Rectal smooth muscle tissue (tissue), 1 donor: ENCODE data around the gene GPR39.

Source experiments
- H3K27ac ChIP-seq: one replicate; pipeline ENCODE4 v1.7.0; 2013; ENCODE audit warnings: low read depth, low read length, inconsistent platforms
- H3K27me3 ChIP-seq: one replicate; pipeline ENCODE4 v1.7.0; 2013; ENCODE audit warnings: low read length; ENCODE audit not compliant: control insufficient read depth, insufficient read depth
- H3K36me3 ChIP-seq: one replicate; pipeline ENCODE4 v1.7.0; 2013; ENCODE audit warnings: low read length; ENCODE audit not compliant: control insufficient read depth, insufficient read depth
- H3K4me1 ChIP-seq: one replicate; pipeline ENCODE4 v1.7.0; 2013; ENCODE audit warnings: low read length; ENCODE audit not compliant: control insufficient read depth, insufficient read depth
- H3K4me3 ChIP-seq: one replicate; pipeline ENCODE4 v1.7.0; 2013; ENCODE audit warnings: low read length
- H3K9ac ChIP-seq: one replicate; pipeline ENCODE4 v1.7.0; 2013; ENCODE audit warnings: low read length

The GPR39 gene

GRCh38 chr2:132415915-132416722 is 486 bp upstream of the GPR39 start:
- Histone ChIP-seq H3K27ac (peak overlapping the region; percentile 14), H3K4me1 (peaks cover 4% of the 10 kb centered on the region), H3K4me3 (peak overlapping the region; percentile 71), H3K9ac (peak overlapping the region; percentile 29), H3K27me3 (no peaks in the 10 kb centered on the region), H3K36me3 (no peaks in the 10 kb centered on the region)

- H3K4me3 ChIP-seq, result peak overlapping the region; percentile 71
- H3K27me3 ChIP-seq, result no peaks in the 10 kb centered on the region
- H3K4me1 ChIP-seq, result peaks cover 4% of the 10 kb centered on the region
- no peak overlapping the region for H3K27ac ChIP-seq
- no peaks in the 10 kb centered on the region for H3K36me3 ChIP-seq
- no peak overlapping the region for H3K9ac ChIP-seq
These were observed 928 bp downstream of the GPR39 start for GRCh38 chr2:132417430-132418035.

GRCh38 chr2:132419235-132419634 is 2.6 kb downstream of the GPR39 start:
- H3K4me3 ChIP-seq, result no peak overlapping the region
- peaks cover 4% of the 10 kb centered on the region for H3K4me1 ChIP-seq
- H3K36me3 ChIP-seq, result no peaks in the 10 kb centered on the region
- no peak overlapping the region for H3K27ac ChIP-seq
- H3K27me3 ChIP-seq, result no peaks in the 10 kb centered on the region
- no peak overlapping the region for H3K9ac ChIP-seq

GRCh38 chr2:132419941-132420340 is 3.3 kb downstream of the GPR39 start:
- Histone ChIP-seq H3K36me3 (no peaks in the 10 kb centered on the region), H3K4me3 (no peak overlapping the region), H3K4me1 (peaks cover 4% of the 10 kb centered on the region), H3K9ac (no peak overlapping the region), H3K27me3 (no peaks in the 10 kb centered on the region), H3K27ac (no peak overlapping the region)

GRCh38 chr2:132420816-132421805 is 4.5 kb downstream of the GPR39 start:
- no peaks in the 10 kb centered on the region for H3K36me3 ChIP-seq
- H3K27ac ChIP-seq, result no peak overlapping the region
- H3K4me1 ChIP-seq, result no peaks in the 10 kb centered on the region
- no peaks in the 10 kb centered on the region for H3K27me3 ChIP-seq
- no peak overlapping the region for H3K9ac ChIP-seq
- H3K4me3 ChIP-seq, result no peak overlapping the region

- Histone ChIP-seq H3K4me1 (no peaks in the 10 kb centered on the region), H3K36me3 (no peaks in the 10 kb centered on the region), H3K27me3 (no peaks in the 10 kb centered on the region), H3K9ac (no peak overlapping the region), H3K4me3 (no peak overlapping the region), H3K27ac (no peak overlapping the region)
These were observed 6.1 kb downstream of the GPR39 start for GRCh38 chr2:132422736-132423135.

GRCh38 chr2:132424526-132425121 is 8.0 kb downstream of the GPR39 start:
- Histone ChIP-seq H3K36me3 (no peaks in the 10 kb centered on the region), H3K27ac (no peak overlapping the region), H3K27me3 (no peaks in the 10 kb centered on the region), H3K4me1 (no peaks in the 10 kb centered on the region), H3K4me3 (no peak overlapping the region), H3K9ac (no peak overlapping the region)

- no peaks in the 10 kb centered on the region for H3K27me3 ChIP-seq
- no peak overlapping the region for H3K9ac ChIP-seq
- no peak overlapping the region for H3K27ac ChIP-seq
- H3K4me1 ChIP-seq, result no peaks in the 10 kb centered on the region
- no peaks in the 10 kb centered on the region for H3K36me3 ChIP-seq
- H3K4me3 ChIP-seq, result no peak overlapping the region
These were observed 9.4 kb downstream of the GPR39 start for GRCh38 chr2:132426033-132426432.

GRCh38 chr2:132426656-132427055 is 10.1 kb downstream of the GPR39 start:
- Histone ChIP-seq H3K9ac (no peak overlapping the region), H3K27me3 (no peaks in the 10 kb centered on the region), H3K4me1 (no peaks in the 10 kb centered on the region), H3K27ac (no peak overlapping the region), H3K4me3 (no peak overlapping the region), H3K36me3 (no peaks in the 10 kb centered on the region)

- H3K36me3 ChIP-seq, result no peaks in the 10 kb centered on the region
- no peak overlapping the region for H3K9ac ChIP-seq
- H3K4me1 ChIP-seq, result no peaks in the 10 kb centered on the region
- no peaks in the 10 kb centered on the region for H3K27me3 ChIP-seq
- no peak overlapping the region for H3K4me3 ChIP-seq
- no peak overlapping the region for H3K27ac ChIP-seq
These were observed 12.7 kb downstream of the GPR39 start for GRCh38 chr2:132429351-132429750.

- no peaks in the 10 kb centered on the region for H3K36me3 ChIP-seq
- no peak overlapping the region for H3K9ac ChIP-seq
- no peaks in the 10 kb centered on the region for H3K27me3 ChIP-seq
- no peak overlapping the region for H3K4me3 ChIP-seq
- H3K27ac ChIP-seq, result no peak overlapping the region
- H3K4me1 ChIP-seq, result no peaks in the 10 kb centered on the region
These were observed 13.5 kb downstream of the GPR39 start for GRCh38 chr2:132429941-132430573.
